Measurements from ENCODE around the gene CTSL.

The CTSL gene

GRCh38 chr9:87694236-87694755, 31.6 kb upstream of the CTSL start:
- TF ChIP-seq ZC3H10 (CRISPR knock-in tag; IDR thresholded peaks at IDR 0.05) (no peak), TCF4 (CRISPR knock-in tag; IDR thresholded peaks at IDR 0.05; ENCODE audit: borderline replicate concordance) (no peak), PATZ1 (CRISPR knock-in tag; IDR thresholded peaks at IDR 0.05; ENCODE audit: borderline replicate concordance) (no peak), ESRRG (CRISPR knock-in tag; IDR thresholded peaks at IDR 0.05) (no peak), ZNF70 (CRISPR knock-in tag; IDR thresholded peaks at IDR 0.05) (no peak), POU6F1 (CRISPR knock-in tag; IDR thresholded peaks at IDR 0.05; ENCODE audit: borderline replicate concordance, low read depth) (no peak), ZFP30 (CRISPR knock-in tag; IDR thresholded peaks at IDR 0.05) (no peak), SNAI2 (CRISPR knock-in tag; IDR thresholded peaks at IDR 0.05) (no peak), ARNTL (CRISPR knock-in tag; IDR thresholded peaks at IDR 0.05; ENCODE audit: borderline replicate concordance, low read depth) (no peak), ZNF565 (CRISPR knock-in tag; conservative IDR thresholded peaks at IDR 0.05; ENCODE audit: low read depth) (no peak)
- ATAC-seq = no peak

GRCh38 chr9:87695523-87695922, 30.4 kb upstream of the CTSL start:
- no peak for ATAC-seq

GRCh38 chr9:87696641-87697040, 29.3 kb upstream of the CTSL start:
- TF ChIP-seq ZNF8 (CRISPR knock-in tag; IDR thresholded peaks at IDR 0.05) (no peak), BACH2 (CRISPR knock-in tag; IDR thresholded peaks at IDR 0.05; ENCODE audit: borderline replicate concordance) (no peak), ZC3H10 (CRISPR knock-in tag; IDR thresholded peaks at IDR 0.05) (no peak), POU6F1 (CRISPR knock-in tag; IDR thresholded peaks at IDR 0.05; ENCODE audit: borderline replicate concordance, low read depth) (no peak), ZFP3 (CRISPR knock-in tag; IDR thresholded peaks at IDR 0.05) (no peak), GLIS3 (CRISPR knock-in tag; IDR thresholded peaks at IDR 0.05) (no peak), ISL1 (CRISPR knock-in tag; IDR thresholded peaks at IDR 0.05) (no peak), PPARA (CRISPR knock-in tag; IDR thresholded peaks at IDR 0.05; ENCODE audit: borderline replicate concordance) (no peak), SNAI2 (CRISPR knock-in tag; IDR thresholded peaks at IDR 0.05) (no peak), CREB5 (CRISPR knock-in tag; IDR thresholded peaks at IDR 0.05; ENCODE audit: low read depth) (no peak), RARB (CRISPR knock-in tag; IDR thresholded peaks at IDR 0.05) (no peak), CSDC2 (CRISPR knock-in tag; IDR thresholded peaks at IDR 0.05) (no peak)
- no peak for ATAC-seq

More at GRCh38 chr9:87695523-87695922, 30.4 kb upstream of the CTSL start:
- TF ChIP-seq ZNF565 (CRISPR knock-in tag; conservative IDR thresholded peaks at IDR 0.05; ENCODE audit: low read depth) (no peak), GLIS3 (CRISPR knock-in tag; IDR thresholded peaks at IDR 0.05) (no peak), ZFP30 (CRISPR knock-in tag; IDR thresholded peaks at IDR 0.05) (no peak), ZC3H10 (CRISPR knock-in tag; IDR thresholded peaks at IDR 0.05) (no peak), ISL1 (CRISPR knock-in tag; IDR thresholded peaks at IDR 0.05) (no peak), CSRNP3 (CRISPR knock-in tag; IDR thresholded peaks at IDR 0.05) (no peak), TSHZ2 (CRISPR knock-in tag; IDR thresholded peaks at IDR 0.05) (no peak), ZFP3 (CRISPR knock-in tag; IDR thresholded peaks at IDR 0.05) (no peak), ZNF70 (CRISPR knock-in tag; IDR thresholded peaks at IDR 0.05) (no peak), SNAI2 (CRISPR knock-in tag; IDR thresholded peaks at IDR 0.05) (no peak)
